GM21381 (cell line): Measurements from ENCODE around the gene DGKB.

Experiments
- ATAC-seq: cut with Tn5 transposase; IDR thresholded peaks from one replicate; pipeline ENCODE4 v1.9.1; 2021; ENCODE audit warnings: mild to moderate bottlenecking, moderate library complexity; ENCODE audit not compliant: unreplicated experiment

DGKB gene

DNA sequence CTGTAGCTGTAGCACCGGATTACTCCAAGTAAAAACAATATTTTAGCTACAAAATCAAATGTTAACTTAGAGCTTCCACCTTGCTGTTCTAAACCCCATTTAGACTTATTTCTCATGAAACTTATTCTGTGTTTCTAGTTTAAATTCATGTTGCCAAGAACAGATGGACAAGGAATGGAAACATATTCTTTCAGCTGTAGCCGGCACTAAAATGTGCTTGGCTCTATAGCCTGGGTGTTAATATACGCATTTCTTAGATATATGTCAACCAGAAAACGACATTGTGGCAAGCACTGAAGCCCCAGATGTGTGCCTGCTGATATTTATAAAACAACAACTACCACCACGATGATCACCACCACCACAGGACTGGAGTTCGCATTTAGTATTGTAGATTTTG, 722.8 kb downstream of the DGKB start:
- ATAC-seq, result no peak

DNA sequence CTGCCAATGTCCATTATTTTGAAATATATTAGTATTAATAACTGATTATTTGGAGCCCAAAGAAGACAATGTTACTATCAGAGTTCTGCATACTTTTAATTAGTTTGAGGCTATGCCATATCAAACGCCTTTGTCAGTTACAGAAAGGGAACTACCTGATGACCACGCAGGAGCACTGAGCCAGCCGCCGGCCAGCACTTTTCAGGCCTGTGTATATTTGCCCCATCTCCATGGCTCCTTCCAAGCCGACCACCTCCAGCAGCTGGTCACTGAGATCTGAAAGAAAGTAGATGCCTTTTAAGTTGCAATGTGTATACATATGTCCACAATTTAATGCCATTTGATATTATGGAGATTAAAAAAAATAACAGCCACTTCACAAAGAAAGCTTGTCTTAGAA, 724.7 kb downstream of the DGKB start:
- no peak for ATAC-seq

DNA sequence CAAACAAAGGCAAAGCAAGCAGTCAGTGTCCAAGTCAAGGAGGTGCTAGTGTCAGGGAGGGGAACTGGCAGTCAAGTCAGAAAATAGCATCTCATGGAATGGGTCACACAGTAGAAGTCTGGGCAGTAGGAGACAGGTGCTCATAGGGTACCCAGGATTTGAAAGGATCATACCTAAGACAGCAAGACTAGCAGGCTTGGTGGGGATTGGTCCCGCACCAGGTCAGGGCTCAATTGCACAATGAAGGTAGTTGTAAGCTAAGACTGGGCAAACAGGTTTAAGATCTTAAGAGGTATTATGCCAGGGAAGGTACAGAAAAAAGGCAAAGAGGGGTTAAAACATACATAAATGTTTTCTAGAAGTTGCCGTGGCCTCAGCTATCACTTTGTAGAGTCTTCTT, 731.7 kb downstream of the DGKB start:
- no peak for ATAC-seq

DNA sequence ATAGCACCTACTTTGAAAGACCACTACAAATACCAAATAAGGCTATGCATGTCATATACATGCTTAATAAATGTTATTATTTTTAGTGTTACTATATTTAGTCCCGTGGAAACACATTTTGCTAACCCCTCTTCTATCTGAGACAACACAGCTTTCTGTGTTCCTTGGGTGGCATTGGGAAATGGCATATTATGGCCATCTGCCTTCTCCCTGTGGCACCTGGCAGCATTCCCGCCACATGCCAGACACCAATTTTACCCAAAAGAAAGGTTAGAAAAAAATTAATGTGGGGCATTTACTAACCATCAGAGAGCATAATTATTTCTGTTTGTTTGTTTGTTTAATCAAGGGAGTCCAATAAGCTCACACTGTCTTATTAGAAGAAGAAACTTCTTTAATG, 744.4 kb downstream of the DGKB start:
- ATAC-seq, result no peak

DNA sequence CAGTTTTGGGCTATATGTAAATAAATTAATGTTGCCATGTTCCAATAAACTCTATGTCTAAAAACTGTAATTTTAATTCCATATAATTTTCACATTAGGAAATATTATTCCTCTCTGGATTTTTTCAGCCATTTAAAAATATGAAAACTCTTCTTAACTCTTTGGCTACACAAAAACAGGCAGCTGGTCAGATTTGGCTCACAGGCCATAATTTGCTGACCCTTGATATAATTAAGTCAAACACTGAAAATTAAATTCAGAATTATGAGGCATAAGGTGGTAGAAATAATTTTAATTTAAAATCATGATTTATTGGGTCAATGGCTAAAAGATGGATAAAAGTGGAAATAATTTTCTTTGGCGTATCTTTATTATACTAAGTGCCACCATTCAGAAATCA, 746.1 kb downstream of the DGKB start:
- no peak for ATAC-seq

DNA sequence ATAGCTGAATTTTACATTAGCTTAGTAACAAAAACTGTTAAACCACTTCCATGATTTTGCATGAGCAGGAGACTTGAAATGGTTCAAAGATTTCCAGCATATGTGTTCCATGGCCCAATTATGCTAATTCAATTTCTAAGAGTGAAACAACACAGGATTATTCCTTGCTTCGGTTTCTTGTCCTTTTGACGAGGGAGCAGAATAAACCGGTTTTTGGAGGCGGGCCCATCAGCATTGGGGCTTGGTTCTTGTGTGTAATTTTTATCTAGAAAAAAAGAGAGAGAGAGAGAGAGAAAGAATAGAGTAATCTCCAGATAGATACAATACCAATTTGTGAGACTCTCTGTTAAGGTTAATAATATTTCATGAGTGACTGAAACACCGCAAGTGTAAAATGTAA, 753.6 kb downstream of the DGKB start:
- no peak for ATAC-seq

DNA sequence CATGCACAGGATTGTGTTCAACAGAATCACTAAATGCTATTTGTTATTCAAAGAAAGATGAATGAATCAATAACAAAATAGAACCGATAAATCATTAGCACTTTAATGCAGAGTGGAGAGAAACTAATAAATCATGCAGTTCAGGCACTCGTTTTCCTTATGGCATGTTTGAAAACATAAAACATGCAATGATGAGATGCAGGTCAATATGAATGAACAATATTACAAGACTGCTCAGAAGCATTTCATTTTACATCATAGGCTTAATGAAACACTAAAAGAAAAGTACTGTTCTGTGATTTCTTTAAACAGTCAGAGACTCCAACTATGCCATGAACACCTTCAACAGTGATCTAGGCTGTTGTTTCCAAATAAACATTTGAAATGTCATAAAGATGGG, 755.0 kb downstream of the DGKB start:
- ATAC-seq, result no peak

DNA sequence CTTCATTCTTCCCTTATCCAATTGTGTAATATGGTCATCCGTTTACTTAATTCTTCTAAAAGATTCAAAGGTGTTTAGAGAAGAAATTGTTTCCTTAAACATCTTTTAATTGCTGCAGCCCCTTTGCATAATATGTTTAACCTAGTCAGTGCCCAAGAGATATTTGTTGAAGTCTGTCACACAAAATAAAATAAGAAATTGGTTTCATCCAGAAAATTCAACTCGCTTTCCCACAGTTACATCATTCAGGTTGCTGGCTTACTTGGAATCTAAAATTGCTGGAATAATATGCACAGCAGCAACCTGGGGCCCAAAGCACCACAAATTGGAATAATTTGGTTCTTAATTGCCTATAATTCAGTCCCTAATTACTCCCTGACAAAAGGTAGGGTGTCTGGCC, 758.0 kb downstream of the DGKB start:
- no peak for ATAC-seq

DNA sequence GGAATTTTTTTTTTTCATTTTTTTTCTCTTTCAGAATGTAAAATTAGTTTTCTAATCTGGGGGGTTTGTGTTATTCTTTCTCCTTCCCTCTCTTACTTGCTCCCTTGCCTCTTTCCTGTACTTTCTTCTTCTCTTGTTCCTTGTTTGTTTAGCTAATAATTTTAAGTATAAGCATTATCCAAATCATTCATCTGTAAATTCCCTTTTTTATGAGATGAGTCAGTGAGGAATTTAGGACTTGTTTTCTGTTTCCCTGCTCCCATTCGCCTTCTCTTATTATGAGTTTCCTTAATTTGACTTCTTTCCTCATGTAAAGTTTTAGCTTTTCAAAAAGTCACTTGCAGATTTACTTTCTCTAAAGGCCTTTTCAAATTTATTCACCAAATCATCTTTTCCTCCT, 758.4 kb downstream of the DGKB start:
- no peak for ATAC-seq

DNA sequence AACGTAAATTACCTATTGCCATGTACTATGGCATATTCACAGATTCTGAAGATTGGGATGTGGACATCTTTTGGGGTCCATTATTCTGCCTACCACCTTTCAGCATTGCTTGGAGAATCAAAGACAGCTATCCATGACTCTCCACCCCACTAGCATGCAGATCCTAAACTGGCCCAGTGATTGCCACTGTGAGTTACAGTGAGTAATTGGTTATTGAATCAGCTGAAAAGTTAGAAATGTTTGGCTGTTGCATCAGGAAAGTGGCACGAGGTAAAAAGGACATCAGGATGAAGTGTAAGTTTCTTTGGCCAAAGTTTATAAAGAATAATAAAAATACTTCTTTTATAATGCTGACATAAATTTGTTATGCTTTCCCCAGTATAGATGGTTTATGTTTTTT, 764.9 kb downstream of the DGKB start:
- no peak for ATAC-seq

DNA sequence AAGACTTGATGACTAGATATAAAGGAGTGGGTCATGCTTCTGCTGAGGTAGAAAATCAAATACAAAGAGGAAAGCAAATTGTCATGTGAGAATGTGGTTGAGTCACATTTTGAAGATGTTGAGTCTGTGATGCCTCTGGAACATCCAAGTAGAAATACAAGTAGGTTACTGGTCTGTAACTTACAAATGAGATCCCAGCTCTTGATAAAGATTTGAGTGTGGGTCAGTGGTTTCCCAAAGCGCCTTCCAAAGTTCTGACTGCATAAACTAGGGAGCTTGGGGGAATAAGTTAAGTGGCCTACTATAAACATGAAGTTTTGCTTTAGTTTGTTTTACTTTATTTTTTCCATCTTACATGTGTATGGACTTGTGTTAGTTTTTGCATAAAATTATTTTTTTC, 768.8 kb downstream of the DGKB start:
- ATAC-seq, result no peak

DNA sequence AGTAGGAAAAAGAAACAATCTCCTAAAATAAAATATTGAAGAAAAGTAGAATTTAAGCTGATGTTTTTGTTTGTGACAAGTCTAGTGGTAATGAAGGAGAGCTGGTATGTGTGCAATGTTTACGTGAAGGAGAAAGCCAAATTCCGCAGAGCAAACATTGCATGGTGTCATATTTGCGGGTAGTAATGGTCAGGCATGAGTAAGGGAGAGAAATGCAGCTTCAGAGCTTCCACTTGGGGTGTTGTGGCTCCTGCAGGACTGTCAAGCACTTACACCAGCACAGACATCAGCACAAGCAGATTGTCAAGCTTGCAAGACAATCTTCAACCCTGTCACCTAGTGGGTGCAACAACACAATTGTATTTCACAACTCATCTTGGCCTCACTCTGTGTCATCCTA, 776.6 kb downstream of the DGKB start:
- ATAC-seq, result no peak

DNA sequence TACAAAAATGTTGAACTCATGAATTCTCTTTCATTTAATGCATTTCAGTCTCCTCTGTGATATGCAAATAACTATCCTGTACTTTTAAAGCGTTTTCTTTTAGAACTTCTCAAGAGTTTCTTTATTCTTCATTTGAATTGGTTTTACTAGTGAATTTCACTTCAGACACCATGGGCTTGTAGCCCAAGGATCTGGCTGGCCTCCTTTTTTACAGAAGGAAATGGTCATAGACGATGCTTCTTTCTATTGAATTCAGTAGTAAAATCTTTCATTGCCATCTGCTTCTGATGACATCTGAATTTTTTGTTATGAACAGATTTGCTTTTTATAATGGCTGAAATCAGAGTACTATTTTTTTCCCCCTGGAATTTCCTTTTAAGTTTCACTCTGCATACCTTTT, 777.8 kb downstream of the DGKB start:
- no peak for ATAC-seq

DNA sequence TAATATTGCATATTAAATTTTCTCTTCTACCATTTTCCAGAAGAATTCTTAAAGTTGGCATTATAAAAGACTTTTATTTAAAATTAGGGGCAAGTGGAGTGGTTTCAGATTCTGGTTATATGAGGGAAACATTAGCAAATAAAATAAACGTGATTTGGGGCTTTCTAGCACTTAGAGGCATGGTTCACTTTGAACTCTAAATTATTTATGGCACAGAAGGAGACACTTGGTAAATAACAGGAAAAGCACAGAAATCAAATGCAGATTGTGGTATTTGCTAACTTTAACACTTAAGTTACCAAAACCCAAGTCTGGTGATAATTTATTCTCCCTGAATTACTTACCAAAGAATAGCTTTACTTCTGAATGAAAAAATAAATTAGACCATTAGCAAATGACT, 778.6 kb downstream of the DGKB start:
- no peak for ATAC-seq

DNA sequence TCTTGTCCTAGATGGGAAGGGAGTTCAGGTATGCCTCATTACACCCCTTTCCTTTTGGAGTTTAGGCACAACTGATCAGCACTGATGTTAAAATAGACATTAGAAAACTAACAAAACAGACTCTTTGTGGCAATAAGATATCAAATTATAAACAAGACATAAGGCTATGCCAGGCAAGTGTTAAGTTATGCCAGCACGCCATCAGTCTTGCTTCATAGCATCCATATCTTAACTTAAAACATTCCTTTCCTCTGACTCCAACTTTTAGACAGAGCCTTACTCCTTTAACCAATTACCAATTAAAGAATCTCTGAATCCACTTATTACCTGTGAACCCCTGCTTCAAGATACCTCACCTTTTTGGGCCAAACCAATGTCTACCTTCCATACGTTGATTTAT, 786.9 kb downstream of the DGKB start:
- ATAC-seq, result no peak

DNA sequence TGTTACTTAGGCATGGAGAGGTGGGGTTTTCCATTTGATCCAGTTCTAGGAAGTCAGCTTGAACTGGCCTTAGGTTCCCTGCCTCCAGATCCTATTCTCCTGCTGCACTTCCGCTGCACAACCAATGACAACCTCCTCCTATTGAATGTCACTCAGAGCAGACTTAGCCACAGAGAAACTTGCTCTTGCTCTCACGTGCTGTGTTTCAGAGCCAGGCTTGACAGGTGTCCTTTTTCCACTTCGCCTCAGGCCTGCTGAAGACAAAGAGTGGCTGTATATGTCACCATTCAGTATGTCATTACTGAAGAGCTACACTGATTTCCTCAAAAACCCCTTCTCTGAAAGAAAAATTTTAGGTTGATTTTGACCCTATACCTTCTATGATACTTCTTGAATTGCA, 797.7 kb downstream of the DGKB start:
- ATAC-seq, result no peak

DNA sequence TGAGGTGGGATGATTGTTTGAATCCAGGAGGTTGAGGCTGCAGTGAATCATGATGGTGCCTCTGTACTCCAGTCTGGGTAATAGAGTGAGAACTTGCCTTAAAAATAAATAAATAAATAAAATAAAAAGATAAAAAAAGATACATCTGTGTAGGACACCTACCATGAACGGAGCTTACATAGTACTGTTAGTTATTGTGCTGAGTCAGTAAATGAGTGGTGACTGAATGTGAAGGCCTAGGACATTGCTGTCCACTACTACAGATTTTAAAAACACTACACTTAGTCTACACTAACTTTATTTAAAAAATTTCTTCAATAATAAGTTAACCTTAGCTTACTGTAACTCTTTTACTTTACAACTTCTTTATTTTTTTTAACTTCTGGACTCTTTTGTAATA, 806.4 kb downstream of the DGKB start:
- ATAC-seq, result no peak

DNA sequence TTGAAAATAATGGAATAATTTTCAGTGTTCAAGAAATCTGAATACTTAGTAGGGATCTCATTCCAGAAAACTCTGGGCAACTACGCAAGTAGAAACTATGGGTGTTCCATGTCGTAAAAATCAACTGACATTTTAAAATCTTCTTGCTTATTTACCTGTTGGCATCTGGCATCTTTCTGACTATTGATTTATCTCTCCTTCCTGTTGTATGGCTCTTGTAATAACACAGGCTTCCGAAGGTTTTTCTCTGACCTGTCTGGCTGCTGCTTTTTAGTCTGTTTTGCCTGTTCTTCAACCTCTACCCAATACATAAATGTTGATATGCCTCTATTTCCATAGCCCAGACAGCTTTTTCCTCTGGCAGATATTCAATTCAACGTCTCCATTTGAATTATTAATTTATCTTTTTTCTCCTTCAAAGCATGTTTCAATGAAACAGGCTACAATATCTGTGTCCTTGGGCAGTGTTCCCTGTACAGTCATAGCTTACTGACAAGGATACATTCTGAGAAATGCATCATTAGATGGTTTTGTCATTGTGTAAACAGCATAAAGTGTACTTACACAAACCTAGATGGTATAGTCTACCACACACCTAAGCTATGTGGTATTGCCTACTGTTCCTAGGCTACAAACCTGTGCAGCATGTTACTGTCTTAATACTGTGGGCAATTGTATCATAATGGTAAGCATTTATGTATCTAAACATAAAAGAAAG, 807.2 kb downstream of the DGKB start:
- no peak for ATAC-seq
